HL-60 (cell line): ENCODE data around the gene KLHDC4.

Experiments
- GABPA ChIP-seq: IDR thresholded peaks from 2 replicates; pipeline ENCODE4 v1.6.1; 2012; ENCODE audit warnings: low read depth
- REST ChIP-seq: IDR thresholded peaks from 2 replicates; pipeline ENCODE4 v1.6.1; 2012; ENCODE audit warnings: low read depth; ENCODE audit not compliant: insufficient replicate concordance
- TF ChIP-seq, protein P1 (sequence below): IDR thresholded peaks from one replicate; pipeline ENCODE4 v1.5.1; 2011; ENCODE audit warnings: low read length, control low read depth, inconsistent platforms; ENCODE audit not compliant: insufficient read depth

DNA sequence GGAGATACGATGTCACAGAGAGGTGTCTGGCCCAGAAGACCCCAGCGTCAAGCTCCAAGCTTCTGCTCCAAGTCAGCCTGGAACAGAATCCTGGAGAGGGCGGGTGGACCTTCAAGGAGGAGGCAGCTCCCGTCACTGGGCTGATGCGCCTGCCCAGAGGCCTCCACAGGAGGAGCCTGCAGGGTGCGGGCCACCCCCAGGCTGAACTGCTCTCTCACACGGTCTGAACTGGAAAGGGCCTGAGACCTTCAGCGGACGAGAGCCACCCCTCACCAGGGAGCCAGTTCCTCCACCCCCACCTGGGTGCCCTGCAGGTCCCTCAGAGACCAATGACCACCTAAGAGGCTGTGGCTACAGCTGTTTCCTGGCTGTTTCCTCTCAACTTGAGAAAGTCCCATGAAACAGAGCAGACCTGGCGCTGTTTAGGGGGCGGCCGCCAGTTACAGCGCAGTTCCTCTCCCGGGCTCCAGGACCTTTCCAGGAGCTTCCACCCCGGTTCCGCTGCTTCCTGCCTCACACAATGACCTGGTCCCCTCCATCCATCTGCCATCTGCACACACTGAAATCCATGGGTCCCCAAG lies 36.0 kb upstream of the KLHDC4 start:
- TF ChIP-seq GABPA (no peak), REST (no peak)
- TF ChIP-seq, protein P1, sequence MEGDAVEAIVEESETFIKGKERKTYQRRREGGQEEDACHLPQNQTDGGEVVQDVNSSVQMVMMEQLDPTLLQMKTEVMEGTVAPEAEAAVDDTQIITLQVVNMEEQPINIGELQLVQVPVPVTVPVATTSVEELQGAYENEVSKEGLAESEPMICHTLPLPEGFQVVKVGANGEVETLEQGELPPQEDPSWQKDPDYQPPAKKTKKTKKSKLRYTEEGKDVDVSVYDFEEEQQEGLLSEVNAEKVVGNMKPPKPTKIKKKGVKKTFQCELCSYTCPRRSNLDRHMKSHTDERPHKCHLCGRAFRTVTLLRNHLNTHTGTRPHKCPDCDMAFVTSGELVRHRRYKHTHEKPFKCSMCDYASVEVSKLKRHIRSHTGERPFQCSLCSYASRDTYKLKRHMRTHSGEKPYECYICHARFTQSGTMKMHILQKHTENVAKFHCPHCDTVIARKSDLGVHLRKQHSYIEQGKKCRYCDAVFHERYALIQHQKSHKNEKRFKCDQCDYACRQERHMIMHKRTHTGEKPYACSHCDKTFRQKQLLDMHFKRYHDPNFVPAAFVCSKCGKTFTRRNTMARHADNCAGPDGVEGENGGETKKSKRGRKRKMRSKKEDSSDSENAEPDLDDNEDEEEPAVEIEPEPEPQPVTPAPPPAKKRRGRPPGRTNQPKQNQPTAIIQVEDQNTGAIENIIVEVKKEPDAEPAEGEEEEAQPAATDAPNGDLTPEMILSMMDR = no peak
